Left ventricle myocardium inferior (tissue), 1 donor: ENCODE results near the gene RBBP8NL. TPM values are rescaled to one million over a fixed set of nuclear protein-coding genes. Genes with fewer than 3 reads are reported as not detected.
A peak's percentile ranks its signal among the peaks of the same experiment; 100 is the strongest.

Source experiments
- DNase-seq: peaks from one replicate; pipeline ENCODE4 v3.0.0-alpha.2; 2020
- H3K27ac ChIP-seq: fragments of 200-600 bp; replicated peaks from 2 replicates; pipeline ENCODE4 v1.8.0; 2021
- H3K27me3 ChIP-seq: fragments of 200-600 bp; 2 replicates; pipeline ENCODE4 v1.8.0; 2021; ENCODE audit warnings: low read depth
- H3K36me3 ChIP-seq: fragments of 200-600 bp; 2 replicates; pipeline ENCODE4 v1.8.0; 2021
- H3K4me1 ChIP-seq: fragments of 200-600 bp; 2 replicates; pipeline ENCODE4 v1.8.0; 2021
- H3K4me3 ChIP-seq: fragments of 200-600 bp; 2 replicates; pipeline ENCODE4 v1.8.0; 2021; ENCODE audit warnings: mild to moderate bottlenecking, moderate library complexity
- H3K9me3 ChIP-seq: fragments of 200-600 bp; replicated peaks from 2 replicates; pipeline ENCODE4 v1.8.0; 2021
- CTCF ChIP-seq: fragments of 200-600 bp; IDR thresholded peaks from 2 replicates; pipeline ENCODE4 v1.8.0; 2021; ENCODE audit warnings: antibody characterized with exemption, mild to moderate bottlenecking, borderline replicate concordance
- intact Hi-C: fragments of 100-400 bp; cut with micrococcal nuclease; formaldehyde crosslinking; loops from one replicate; pipeline ENCODE4 v1.11.0; 2022
- total RNA-seq: library from RNA; stranded (reverse); fragmentation: NEBNext Ultra II Directional; extraction: Animal tissue kit (Norgen Biotek cat#: 25700); gene quantifications from one replicate; pipeline ENCODE4 v1.2.1, GENCODE V29; 2021
- donor health status: DM: no; HTN: yes; CAD: no; lungs with severe emphysema.

RBBP8NL gene
- total RNA-seq, 1 donor from 2014 or later: not detected

GRCh38 chr20:62368392-62368975 is 58.9 kb downstream of the RBBP8NL start:
- no peak for TF ChIP-seq CTCF
- Histone ChIP-seq H3K9me3 (no peaks in the 10 kb centered on the region), H3K27me3 (no peaks in the 10 kb centered on the region), H3K4me1 (peaks cover 75% of the 10 kb centered on the region), H3K4me3 (peak overlapping the region; percentile 98), H3K36me3 (no peaks in the 10 kb centered on the region), H3K27ac (peak overlapping the region; percentile 97)
- intact Hi-C loops: no loop called here
- no peak for DNase-seq

GRCh38 chr20:62367633-62368391 is 59.5 kb downstream of the RBBP8NL start:
- no peak for TF ChIP-seq CTCF
- Histone ChIP-seq H3K4me3 (peak overlapping the region; percentile 98), H3K27ac (peak overlapping the region; percentile 97), H3K4me1 (peaks cover 82% of the 10 kb centered on the region), H3K9me3 (no peaks in the 10 kb centered on the region), H3K36me3 (no peaks in the 10 kb centered on the region), H3K27me3 (no peaks in the 10 kb centered on the region)
- intact Hi-C loops: no loop called here
- no peak for DNase-seq

- intact Hi-C loops: no loop called here
- Histone ChIP-seq H3K4me1 (peaks cover 88% of the 10 kb centered on the region), H3K27me3 (no peaks in the 10 kb centered on the region), H3K27ac (peak within 1 kb of the TSS; percentile 97), H3K9me3 (no peaks in the 10 kb centered on the region), H3K4me3 (peak within 1 kb of the TSS; percentile 98), H3K36me3 (peaks cover under 1% of the 10 kb centered on the region)
- TF ChIP-seq CTCF: peak; percentile 9
- peak; percentile 72 for DNase-seq
These were observed 60.2 kb downstream of the RBBP8NL start, which contains the start of gene LAMA5 for GRCh38 chr20:62367136-62367632. TSS of gene LAMA5 (minus strand) at chr20:62367312. CDS start at chr20:62367245, 67 bp downstream.

GRCh38 chr20:62366370-62367135 is 60.8 kb downstream of the RBBP8NL start:
- no peaks in the 10 kb centered on the region for H3K27me3 ChIP-seq
- no peaks in the 10 kb centered on the region for H3K9me3 ChIP-seq
- intact Hi-C loops: no loop called here
- peak; percentile 47 for DNase-seq
- H3K4me3 ChIP-seq: peak overlapping the region; percentile 98
- peaks cover 95% of the 10 kb centered on the region for H3K4me1 ChIP-seq
- no peak for TF ChIP-seq CTCF
- H3K36me3 ChIP-seq: peaks cover 7% of the 10 kb centered on the region
- H3K27ac ChIP-seq: peak overlapping the region; percentile 97

GRCh38 chr20:62365814-62366369 is 61.4 kb downstream of the RBBP8NL start:
- no peaks in the 10 kb centered on the region for H3K9me3 ChIP-seq
- intact Hi-C loops: no loop called here
- H3K27ac ChIP-seq: peak overlapping the region; percentile 97
- no peaks in the 10 kb centered on the region for H3K27me3 ChIP-seq
- H3K36me3 ChIP-seq: peaks cover 8% of the 10 kb centered on the region
- peaks cover 97% of the 10 kb centered on the region for H3K4me1 ChIP-seq
- DNase-seq: peak; percentile 42
- H3K4me3 ChIP-seq: peak overlapping the region; percentile 98
- no peak for TF ChIP-seq CTCF
